Mononuclear cell (primary cell): ENCODE measurements around the gene FAM162B. TPM values are rescaled to one million over a fixed set of nuclear protein-coding genes. Genes with fewer than 3 reads are reported as not detected.

ENCODE experiments used
- H3K27me3 ChIP-seq: 2 replicates; pipeline ENCODE4 v1.6.0; 2011; ENCODE audit warnings: low read length, control low read depth; ENCODE audit not compliant: insufficient read depth
- H3K4me1 ChIP-seq: 2 replicates; pipeline ENCODE4 v1.5.1; 2011; ENCODE audit warnings: mild to moderate bottlenecking, low read length, control low read depth; ENCODE audit not compliant: insufficient read depth
- H3K4me3 ChIP-seq: 2 replicates; pipeline ENCODE4 v1.5.1; 2011; ENCODE audit warnings: mild to moderate bottlenecking, low read length, moderate library complexity
- H3K9me3 ChIP-seq: 2 replicates; pipeline ENCODE4 v1.5.1; 2011; ENCODE audit warnings: low read depth, mild to moderate bottlenecking, control low read depth, low read length
- total RNA-seq: library from RNA; depleted of rRNA; stranded (reverse); fragments of >200 nt; gene quantifications from one replicate; pipeline ENCODE4 v1.2.3, GENCODE V29; 2012

Gene FAM162B
- not detected for total RNA-seq

- Histone ChIP-seq H3K4me1 (peaks cover 13% of the 10 kb centered on the region), H3K9me3 (no peaks in the 10 kb centered on the region), H3K27me3 (peaks cover 71% of the 10 kb centered on the region), H3K4me3 (no peak within 1 kb of the TSS)
Measured at GRCh38 chr6:116764961-116765841, at the start of gene FAM162B. TSS of gene FAM162B (minus strand) at chr6:116765719. CDS start at chr6:116765576, 143 bp downstream.

- no peaks in the 10 kb centered on the region for H3K4me1 ChIP-seq
- H3K27me3 ChIP-seq, result peaks cover 6% of the 10 kb centered on the region
- no peak overlapping the region for H3K4me3 ChIP-seq
- H3K9me3 ChIP-seq, result peaks cover 14% of the 10 kb centered on the region
Measured at GRCh38 chr6:116812051-116812650, 46.6 kb upstream of the FAM162B start.

GRCh38 chr6:116801971-116802370 is 36.5 kb upstream of the FAM162B start:
- H3K27me3 ChIP-seq, result no peaks in the 10 kb centered on the region
- no peaks in the 10 kb centered on the region for H3K9me3 ChIP-seq
- H3K4me1 ChIP-seq, result no peaks in the 10 kb centered on the region
- no peak overlapping the region for H3K4me3 ChIP-seq

GRCh38 chr6:116799945-116800344 is 34.4 kb upstream of the FAM162B start:
- H3K4me1 ChIP-seq, result no peaks in the 10 kb centered on the region
- no peak overlapping the region for H3K4me3 ChIP-seq
- H3K27me3 ChIP-seq, result no peaks in the 10 kb centered on the region
- H3K9me3 ChIP-seq, result no peaks in the 10 kb centered on the region

- Histone ChIP-seq H3K27me3 (no peaks in the 10 kb centered on the region), H3K4me1 (no peaks in the 10 kb centered on the region), H3K4me3 (no peak overlapping the region), H3K9me3 (no peaks in the 10 kb centered on the region)
Measured at GRCh38 chr6:116797585-116797984, 32.1 kb upstream of the FAM162B start.

GRCh38 chr6:116793224-116793623 is 27.7 kb upstream of the FAM162B start:
- Histone ChIP-seq H3K27me3 (no peaks in the 10 kb centered on the region), H3K9me3 (no peaks in the 10 kb centered on the region), H3K4me3 (no peak overlapping the region), H3K4me1 (no peaks in the 10 kb centered on the region)

GRCh38 chr6:116783852-116784251 is 18.3 kb upstream of the FAM162B start:
- no peaks in the 10 kb centered on the region for H3K9me3 ChIP-seq
- H3K4me3 ChIP-seq, result no peak overlapping the region
- no peaks in the 10 kb centered on the region for H3K4me1 ChIP-seq
- peaks cover 6% of the 10 kb centered on the region for H3K27me3 ChIP-seq

- no peaks in the 10 kb centered on the region for H3K4me1 ChIP-seq
- H3K9me3 ChIP-seq, result no peaks in the 10 kb centered on the region
- peaks cover 6% of the 10 kb centered on the region for H3K27me3 ChIP-seq
- H3K4me3 ChIP-seq, result no peak overlapping the region
Measured at GRCh38 chr6:116779573-116780164, 14.2 kb upstream of the FAM162B start.

- Histone ChIP-seq H3K4me3 (no peak overlapping the region), H3K4me1 (no peaks in the 10 kb centered on the region), H3K27me3 (no peaks in the 10 kb centered on the region), H3K9me3 (no peaks in the 10 kb centered on the region)
Measured at GRCh38 chr6:116773886-116774285, 8.4 kb upstream of the FAM162B start.

GRCh38 chr6:116772450-116772849 is 6.9 kb upstream of the FAM162B start:
- Histone ChIP-seq H3K9me3 (no peaks in the 10 kb centered on the region), H3K4me3 (no peak overlapping the region), H3K27me3 (peaks cover 4% of the 10 kb centered on the region), H3K4me1 (no peaks in the 10 kb centered on the region)

- Histone ChIP-seq H3K4me3 (no peak overlapping the region), H3K9me3 (no peaks in the 10 kb centered on the region), H3K4me1 (peaks cover 13% of the 10 kb centered on the region), H3K27me3 (peaks cover 51% of the 10 kb centered on the region)
Measured at GRCh38 chr6:116767715-116768114, 2.2 kb upstream of the FAM162B start.

- Histone ChIP-seq H3K9me3 (no peaks in the 10 kb centered on the region), H3K4me1 (peaks cover 13% of the 10 kb centered on the region), H3K4me3 (no peak overlapping the region), H3K27me3 (peaks cover 62% of the 10 kb centered on the region)
Measured at GRCh38 chr6:116766506-116767176, 1.1 kb upstream of the FAM162B start.

GRCh38 chr6:116764629-116764960 is 924 bp downstream of the FAM162B start:
- Histone ChIP-seq H3K27me3 (peaks cover 71% of the 10 kb centered on the region), H3K9me3 (no peaks in the 10 kb centered on the region), H3K4me3 (no peak overlapping the region), H3K4me1 (peaks cover 13% of the 10 kb centered on the region)

- Histone ChIP-seq H3K4me3 (no peak overlapping the region), H3K27me3 (peaks cover 71% of the 10 kb centered on the region), H3K4me1 (peaks cover 13% of the 10 kb centered on the region), H3K9me3 (no peaks in the 10 kb centered on the region)
Measured at GRCh38 chr6:116763906-116764628, 1.5 kb downstream of the FAM162B start.
